GM19351 (cell line): ENCODE results near the gene CLN3.
"Not testable (repeated sequence)": the region's sequence is repeated elsewhere in the genome, so short reads cannot be mapped to it uniquely, and the experiment has no call there.

Experiments used
- ATAC-seq: cut with Tn5 transposase; IDR thresholded peaks from one replicate; pipeline ENCODE4 v1.9.1; 2021; ENCODE audit warnings: mild to moderate bottlenecking, moderate library complexity; ENCODE audit not compliant: unreplicated experiment

CLN3 gene

GRCh38 chr16:28491970-28492474 is at the start of gene CLN3:
Gene CLN3, minus strand, starts transcription at chr16:28492074. Its CDS starts 315 bp downstream, at chr16:28491759.
- peak; percentile 69 for ATAC-seq

GRCh38 chr16:28540346-28540745 is 48.5 kb upstream of the CLN3 start:
- ATAC-seq: no peak

GRCh38 chr16:28538733-28539596 is 47.1 kb upstream of the CLN3 start, which contains the start of gene NUPR1:
Gene NUPR1, minus strand, starts transcription at chr16:28538974. Its CDS starts 67 bp downstream, at chr16:28538907.
- no peak for ATAC-seq

- ATAC-seq: no peak
Measured at GRCh38 chr16:28537964-28538732, 46.3 kb upstream of the CLN3 start.

- no peak for ATAC-seq
Measured at GRCh38 chr16:28537076-28537475, 45.2 kb upstream of the CLN3 start.

- no peak for ATAC-seq
Measured at GRCh38 chr16:28534542-28535373, 42.9 kb upstream of the CLN3 start.

GRCh38 chr16:28532940-28533647 is 41.2 kb upstream of the CLN3 start:
- no peak for ATAC-seq

- ATAC-seq: no peak
Measured at GRCh38 chr16:28531777-28532744, 40.2 kb upstream of the CLN3 start.

- no peak for ATAC-seq
Measured at GRCh38 chr16:28529124-28529523, 37.2 kb upstream of the CLN3 start.

GRCh38 chr16:28528463-28528867 is 36.6 kb upstream of the CLN3 start:
- no peak for ATAC-seq

GRCh38 chr16:28527985-28528384 is 36.1 kb upstream of the CLN3 start:
- ATAC-seq: no peak

- not testable (repeated sequence) for ATAC-seq
Measured at GRCh38 chr16:28527100-28527785, 35.4 kb upstream of the CLN3 start.

- ATAC-seq: no peak
Measured at GRCh38 chr16:28526201-28527099, 34.6 kb upstream of the CLN3 start.

- no peak for ATAC-seq
Measured at GRCh38 chr16:28524681-28525171, 32.9 kb upstream of the CLN3 start.

GRCh38 chr16:28522792-28523191 is 30.9 kb upstream of the CLN3 start:
- ATAC-seq: no peak

GRCh38 chr16:28521436-28521835 is 29.6 kb upstream of the CLN3 start:
- no peak for ATAC-seq

GRCh38 chr16:28520672-28521071 is 28.8 kb upstream of the CLN3 start:
- ATAC-seq: no peak
